ENCODE measurements around the gene GGT6. TPM values are rescaled to one million over a fixed set of nuclear protein-coding genes. Genes with fewer than 3 reads are reported as not detected.

The GGT6 gene
- total RNA-seq, 1 donor from 2014 or later, result not detected

- Mint-ChIP-seq H3K27ac (ENCODE audit: unreplicated experiment) (no peak overlapping the region), H3K36me3 (ENCODE audit: unreplicated experiment) (no peaks in the 10 kb centered on the region)
Measured at GRCh38 chr17:4573115-4573514, 12.7 kb upstream of the GGT6 start.

GRCh38 chr17:4572131-4572530 lies 11.8 kb upstream of the GGT6 start:
- H3K4me1 Mint-ChIP-seq (ENCODE audit: low read depth, unreplicated experiment), result peaks cover 14% of the 10 kb centered on the region
- no peak overlapping the region for H3K4me3 Mint-ChIP-seq (ENCODE audit: unreplicated experiment)
- no peak for DNase-seq
- H3K9me3 Mint-ChIP-seq (ENCODE audit: unreplicated experiment), result peaks cover 4% of the 10 kb centered on the region
- H3K27ac Mint-ChIP-seq (ENCODE audit: unreplicated experiment), result no peak overlapping the region
- no peaks in the 10 kb centered on the region for H3K36me3 Mint-ChIP-seq (ENCODE audit: unreplicated experiment)
- H3K27me3 Mint-ChIP-seq (ENCODE audit: unreplicated experiment), result peaks cover 5% of the 10 kb centered on the region
- no peak for TF ChIP-seq CTCF (IDR thresholded peaks at IDR 0.05; ENCODE audit: partially characterized antibody, unreplicated experiment)

More at GRCh38 chr17:4573115-4573514, 12.7 kb upstream of the GGT6 start:
- TF ChIP-seq CTCF (IDR thresholded peaks at IDR 0.05; ENCODE audit: partially characterized antibody, unreplicated experiment), result no peak
- Mint-ChIP-seq H3K4me1 (ENCODE audit: low read depth, unreplicated experiment) (peaks cover 16% of the 10 kb centered on the region), H3K4me3 (ENCODE audit: unreplicated experiment) (no peak overlapping the region), H3K9me3 (ENCODE audit: unreplicated experiment) (peaks cover 7% of the 10 kb centered on the region), H3K27me3 (ENCODE audit: unreplicated experiment) (peaks cover 9% of the 10 kb centered on the region)
- DNase-seq, result no peak

GRCh38 chr17:4569591-4569990 lies 9.2 kb upstream of the GGT6 start:
- no peak for DNase-seq
- H3K27ac Mint-ChIP-seq (ENCODE audit: unreplicated experiment), result no peak overlapping the region
- peaks cover 7% of the 10 kb centered on the region for H3K27me3 Mint-ChIP-seq (ENCODE audit: unreplicated experiment)
- no peaks in the 10 kb centered on the region for H3K9me3 Mint-ChIP-seq (ENCODE audit: unreplicated experiment)
- no peak overlapping the region for H3K4me3 Mint-ChIP-seq (ENCODE audit: unreplicated experiment)
- H3K36me3 Mint-ChIP-seq (ENCODE audit: unreplicated experiment), result no peaks in the 10 kb centered on the region
- TF ChIP-seq CTCF (IDR thresholded peaks at IDR 0.05; ENCODE audit: partially characterized antibody, unreplicated experiment), result no peak
- H3K4me1 Mint-ChIP-seq (ENCODE audit: low read depth, unreplicated experiment), result peaks cover 4% of the 10 kb centered on the region

GRCh38 chr17:4566785-4567184 lies 6.4 kb upstream of the GGT6 start:
- no peak overlapping the region for H3K27ac Mint-ChIP-seq (ENCODE audit: unreplicated experiment)
- peaks cover 5% of the 10 kb centered on the region for H3K27me3 Mint-ChIP-seq (ENCODE audit: unreplicated experiment)
- no peak overlapping the region for H3K4me3 Mint-ChIP-seq (ENCODE audit: unreplicated experiment)
- H3K9me3 Mint-ChIP-seq (ENCODE audit: unreplicated experiment), result no peaks in the 10 kb centered on the region
- H3K4me1 Mint-ChIP-seq (ENCODE audit: low read depth, unreplicated experiment), result peaks cover 4% of the 10 kb centered on the region
- TF ChIP-seq CTCF (IDR thresholded peaks at IDR 0.05; ENCODE audit: partially characterized antibody, unreplicated experiment), result peak; percentile 70
- no peaks in the 10 kb centered on the region for H3K36me3 Mint-ChIP-seq (ENCODE audit: unreplicated experiment)
- peak; percentile 74 for DNase-seq

GRCh38 chr17:4565209-4566141 lies 5.1 kb upstream of the GGT6 start:
- H3K4me3 Mint-ChIP-seq (ENCODE audit: unreplicated experiment), result peak overlapping the region; percentile 6
- peak; percentile 72 for TF ChIP-seq CTCF (IDR thresholded peaks at IDR 0.05; ENCODE audit: partially characterized antibody, unreplicated experiment)
- H3K27me3 Mint-ChIP-seq (ENCODE audit: unreplicated experiment), result peaks cover 5% of the 10 kb centered on the region
- H3K27ac Mint-ChIP-seq (ENCODE audit: unreplicated experiment), result peak overlapping the region; percentile 48
- H3K4me1 Mint-ChIP-seq (ENCODE audit: low read depth, unreplicated experiment), result peaks cover 8% of the 10 kb centered on the region
- no peaks in the 10 kb centered on the region for H3K36me3 Mint-ChIP-seq (ENCODE audit: unreplicated experiment)
- no peaks in the 10 kb centered on the region for H3K9me3 Mint-ChIP-seq (ENCODE audit: unreplicated experiment)
- DNase-seq, result no peak

Data from glutamatergic neuron (in vitro differentiated cells).